ENCODE data around the gene C6orf163. TPM values are rescaled to one million over a fixed set of nuclear protein-coding genes. Genes with fewer than 3 reads are reported as not detected.
"Not testable (repeated sequence)": the region's sequence is repeated elsewhere in the genome, so short reads cannot be mapped to it uniquely, and the experiment has no call there.

C6orf163 gene
- 0.39 and 0.88 TPM in 2 replicates for total RNA-seq (2014; rRNA removed; shearing (Covaris generic))

GRCh38 chr6:87344731-87345130, at the start of gene C6orf163:
Gene C6orf163 (plus strand): TSS chr6:87344813. CDS start chr6:87345100, 287 bp downstream.
- Histone ChIP-seq H3K36me3 (no peaks in the 10 kb centered on the region), H3K9me3 (replicated peaks) (no peaks in the 10 kb centered on the region), H3K4me3 (no peak within 1 kb of the TSS), H3K27ac (no peak within 1 kb of the TSS), H3K27me3 (replicated peaks) (no peaks in the 10 kb centered on the region), H3K4me1 (replicated peaks) (no peaks in the 10 kb centered on the region)
- DNase-seq (ENCODE audit: low read depth in 1 of 2, low spot score in 2 of 2): no peak

GRCh38 chr6:87297119-87297518, 47.5 kb upstream of the C6orf163 start:
- Histone ChIP-seq H3K4me3 (no peak overlapping the region), H3K4me1 (replicated peaks) (no peaks in the 10 kb centered on the region), H3K27me3 (replicated peaks) (peaks cover 22% of the 10 kb centered on the region), H3K9me3 (replicated peaks) (no peaks in the 10 kb centered on the region; the same call in 1 of the 2 replicates), H3K36me3 (no peaks in the 10 kb centered on the region), H3K27ac (no peak overlapping the region)
- no peak for DNase-seq (ENCODE audit: low read depth in 1 of 2, low spot score in 2 of 2)

- peak in 1 of 2 experiments; percentile 40 for DNase-seq (ENCODE audit: low read depth in 1 of 2, low spot score in 2 of 2)
Measured at GRCh38 chr6:87301277-87301676, 43.3 kb upstream of the C6orf163 start.

GRCh38 chr6:87308970-87309369, 35.6 kb upstream of the C6orf163 start:
- H3K27me3 ChIP-seq (replicated peaks): 0 out of 2 replicates have a peak, but pooled peaks cover 4% of the 10 kb centered on the region
- DNase-seq (ENCODE audit: low read depth in 1 of 2, low spot score in 2 of 2): no peak

More at GRCh38 chr6:87301277-87301676, 43.3 kb upstream of the C6orf163 start:
- H3K36me3 ChIP-seq; H3K4me3 ChIP-seq; H3K4me1 ChIP-seq (replicated peaks); H3K9me3 ChIP-seq (replicated peaks); H3K27ac ChIP-seq: not testable (repeated sequence)
- H3K27me3 ChIP-seq (replicated peaks): peaks cover 20% of the 10 kb centered on the region

GRCh38 chr6:87312860-87313259, 31.8 kb upstream of the C6orf163 start:
- H3K27me3 ChIP-seq (replicated peaks): 0 out of 2 replicates have a peak, but pooled peaks cover 4% of the 10 kb centered on the region
- no peaks in the 10 kb centered on the region for H3K4me1 ChIP-seq (replicated peaks)
- no peak overlapping the region for H3K4me3 ChIP-seq
- no peak overlapping the region for H3K27ac ChIP-seq
- H3K36me3 ChIP-seq: no peaks in the 10 kb centered on the region
- no peak for DNase-seq (ENCODE audit: low read depth in 1 of 2, low spot score in 2 of 2)
- no peaks in the 10 kb centered on the region for H3K9me3 ChIP-seq (replicated peaks)

More at GRCh38 chr6:87308970-87309369, 35.6 kb upstream of the C6orf163 start:
- no peak overlapping the region for H3K27ac ChIP-seq
- no peaks in the 10 kb centered on the region for H3K36me3 ChIP-seq
- no peaks in the 10 kb centered on the region for H3K9me3 ChIP-seq (replicated peaks)
- H3K4me1 ChIP-seq (replicated peaks): no peaks in the 10 kb centered on the region
- H3K4me3 ChIP-seq: no peak overlapping the region

- Histone ChIP-seq H3K36me3 (no peaks in the 10 kb centered on the region), H3K4me1 (replicated peaks) (no peaks in the 10 kb centered on the region), H3K4me3 (no peak overlapping the region), H3K27me3 (replicated peaks) (peaks cover 4% of the 10 kb centered on the region; the same call in 1 of the 2 replicates), H3K27ac (no peak overlapping the region), H3K9me3 (replicated peaks) (no peaks in the 10 kb centered on the region)
- no peak for DNase-seq (ENCODE audit: low read depth in 1 of 2, low spot score in 2 of 2)
Measured at GRCh38 chr6:87315071-87315470, 29.5 kb upstream of the C6orf163 start.

- Histone ChIP-seq H3K9me3 (replicated peaks) (no peaks in the 10 kb centered on the region; the same call in 1 of the 2 replicates), H3K27me3 (replicated peaks) (no peaks in the 10 kb centered on the region; the same call in 1 of the 2 replicates), H3K36me3 (no peaks in the 10 kb centered on the region), H3K27ac (no peak overlapping the region), H3K4me3 (no peak overlapping the region), H3K4me1 (replicated peaks) (peaks cover 6% of the 10 kb centered on the region; the same call in 1 of the 2 replicates)
- DNase-seq (ENCODE audit: low read depth in 1 of 2, low spot score in 2 of 2): no peak
Measured at GRCh38 chr6:87319271-87319987, 25.2 kb upstream of the C6orf163 start.

GRCh38 chr6:87322304-87323212, 22.1 kb upstream of the C6orf163 start, which contains the start of gene SMIM8:
Gene SMIM8 (plus strand): TSS chr6:87322588. CDS start chr6:87337032, 14,444 bp downstream.
- no peaks in the 10 kb centered on the region; the same call in 1 of the 2 replicates for H3K9me3 ChIP-seq (replicated peaks)
- H3K4me3 ChIP-seq: peak within 1 kb of the TSS; percentile 70
- no peaks in the 10 kb centered on the region for H3K36me3 ChIP-seq
- peak; percentile 67 to 76 for DNase-seq (ENCODE audit: low read depth in 1 of 2, low spot score in 2 of 2)
- peaks cover 6% of the 10 kb centered on the region; the same call in 1 of the 2 replicates for H3K4me1 ChIP-seq (replicated peaks)
- no peak within 1 kb of the TSS for H3K27ac ChIP-seq
- H3K27me3 ChIP-seq (replicated peaks): no peaks in the 10 kb centered on the region; the same call in 1 of the 2 replicates

GRCh38 chr6:87323880-87324279, 20.7 kb upstream of the C6orf163 start:
- DNase-seq (ENCODE audit: low read depth in 1 of 2, low spot score in 2 of 2); H3K4me3 ChIP-seq; H3K36me3 ChIP-seq; H3K27me3 ChIP-seq (replicated peaks); H3K4me1 ChIP-seq (replicated peaks); H3K27ac ChIP-seq; H3K9me3 ChIP-seq (replicated peaks): not testable (repeated sequence)

- H3K36me3 ChIP-seq: no peaks in the 10 kb centered on the region
- no peak overlapping the region for H3K4me3 ChIP-seq
- H3K4me1 ChIP-seq (replicated peaks): no peaks in the 10 kb centered on the region
- DNase-seq (ENCODE audit: low read depth in 1 of 2, low spot score in 2 of 2): no peak
- no peaks in the 10 kb centered on the region for H3K9me3 ChIP-seq (replicated peaks)
- no peak overlapping the region for H3K27ac ChIP-seq
- no peaks in the 10 kb centered on the region for H3K27me3 ChIP-seq (replicated peaks)
Measured at GRCh38 chr6:87330961-87331360, 13.7 kb upstream of the C6orf163 start.

- no peaks in the 10 kb centered on the region for H3K9me3 ChIP-seq (replicated peaks)
- no peak overlapping the region for H3K27ac ChIP-seq
- no peaks in the 10 kb centered on the region for H3K4me1 ChIP-seq (replicated peaks)
- DNase-seq (ENCODE audit: low read depth in 1 of 2, low spot score in 2 of 2): no peak
- H3K36me3 ChIP-seq: no peaks in the 10 kb centered on the region
- no peaks in the 10 kb centered on the region for H3K27me3 ChIP-seq (replicated peaks)
- H3K4me3 ChIP-seq: no peak overlapping the region
Measured at GRCh38 chr6:87333033-87333432, 11.6 kb upstream of the C6orf163 start.

GRCh38 chr6:87333591-87334181, 10.9 kb upstream of the C6orf163 start:
- no peak for DNase-seq (ENCODE audit: low read depth in 1 of 2, low spot score in 2 of 2)
- Histone ChIP-seq H3K27me3 (replicated peaks) (no peaks in the 10 kb centered on the region), H3K4me1 (replicated peaks) (no peaks in the 10 kb centered on the region), H3K9me3 (replicated peaks) (no peaks in the 10 kb centered on the region), H3K36me3 (no peaks in the 10 kb centered on the region), H3K4me3 (no peak overlapping the region), H3K27ac (no peak overlapping the region)

- DNase-seq (ENCODE audit: low read depth in 1 of 2, low spot score in 2 of 2): no peak
- no peak overlapping the region for H3K4me3 ChIP-seq
- H3K27me3 ChIP-seq (replicated peaks): no peaks in the 10 kb centered on the region
- no peaks in the 10 kb centered on the region for H3K9me3 ChIP-seq (replicated peaks)
- no peaks in the 10 kb centered on the region for H3K4me1 ChIP-seq (replicated peaks)
- H3K27ac ChIP-seq: no peak overlapping the region
- H3K36me3 ChIP-seq: no peaks in the 10 kb centered on the region
Measured at GRCh38 chr6:87334683-87335082, 9.9 kb upstream of the C6orf163 start.
